Mucosa of gallbladder (tissue), 1 donor: ENCODE data around the gene FBXO31. TPM values are rescaled to one million over a fixed set of nuclear protein-coding genes. Genes with fewer than 3 reads are reported as not detected.
A peak's percentile ranks its signal among the peaks of the same experiment; 100 is the strongest.
"Not testable (repeated sequence)": the region's sequence is repeated elsewhere in the genome, so short reads cannot be mapped to it uniquely, and the experiment has no call there.

Experiments used
- DNase-seq: peaks from one replicate; pipeline ENCODE4 v3.0.0-alpha.2; 2020; ENCODE audit warnings: low spot score
- total RNA-seq: library from RNA; stranded (reverse); gene quantifications from one replicate; pipeline ENCODE4 v1.2.1, GENCODE V29; 2021
- donor health status: DM: no; HTN: no; CAD: no.

The FBXO31 gene
- total RNA-seq, 1 donor from 2014 or later: 36.7 TPM

GRCh38 chr16:87411375-87412271 is 28.0 kb upstream of the FBXO31 start:
- no peak for DNase-seq

GRCh38 chr16:87410968-87411367 is 27.4 kb upstream of the FBXO31 start:
- no peak for DNase-seq

GRCh38 chr16:87410530-87410929 is 27.0 kb upstream of the FBXO31 start:
- DNase-seq: no peak

- no peak for DNase-seq
These were observed 26.2 kb upstream of the FBXO31 start for GRCh38 chr16:87409781-87410180.

GRCh38 chr16:87409153-87409552 is 25.6 kb upstream of the FBXO31 start:
- no peak for DNase-seq

- no peak for DNase-seq
These were observed 24.0 kb upstream of the FBXO31 start for GRCh38 chr16:87407511-87408112.

- no peak for DNase-seq
These were observed 23.0 kb upstream of the FBXO31 start for GRCh38 chr16:87406495-87407088.

- DNase-seq: no peak
These were observed 21.4 kb upstream of the FBXO31 start for GRCh38 chr16:87404764-87405625.

GRCh38 chr16:87395181-87395842 is 11.7 kb upstream of the FBXO31 start:
- no peak for DNase-seq

- DNase-seq: no peak
These were observed 10.1 kb upstream of the FBXO31 start for GRCh38 chr16:87393680-87394055.

GRCh38 chr16:87392821-87393679 is 9.5 kb upstream of the FBXO31 start:
- peak; percentile 34 for DNase-seq

- peak; percentile 97 for DNase-seq
These were observed 8.6 kb upstream of the FBXO31 start, which contains the start of gene MAP1LC3B for GRCh38 chr16:87391950-87392820. Gene MAP1LC3B (plus strand): TSS chr16:87392336. CDS start chr16:87392428, 92 bp downstream.

GRCh38 chr16:87391324-87391949 is 7.9 kb upstream of the FBXO31 start:
- peak; percentile 43 for DNase-seq

- DNase-seq: no peak
These were observed 7.2 kb upstream of the FBXO31 start for GRCh38 chr16:87390641-87391323.

- not testable (repeated sequence) for DNase-seq
These were observed 6.3 kb upstream of the FBXO31 start for GRCh38 chr16:87389914-87390313.

GRCh38 chr16:87389245-87389644 is 5.7 kb upstream of the FBXO31 start:
- DNase-seq: no peak

GRCh38 chr16:87388818-87389134 is 5.2 kb upstream of the FBXO31 start:
- no peak for DNase-seq
